GM23248 (cell line): ENCODE results near the gene ANKRD11.

ENCODE experiments used
- EZH2 ChIP-seq: fragments of 200-600 bp; sonication (generic); IDR thresholded peaks from 2 replicates; pipeline ENCODE4 v1.6.1; 2018; ENCODE audit warnings: antibody characterized with exemption, mild to moderate bottlenecking; ENCODE audit not compliant: insufficient read depth, poor library complexity, severe bottlenecking
- EZH2phosphoT487 ChIP-seq: fragments of 200-600 bp; sonication (generic); IDR thresholded peaks from 2 replicates; pipeline ENCODE4 v1.6.1; 2018; ENCODE audit warnings: antibody characterized with exemption, moderate library complexity, mild to moderate bottlenecking, low read depth; ENCODE audit not compliant: insufficient read depth

DNA sequence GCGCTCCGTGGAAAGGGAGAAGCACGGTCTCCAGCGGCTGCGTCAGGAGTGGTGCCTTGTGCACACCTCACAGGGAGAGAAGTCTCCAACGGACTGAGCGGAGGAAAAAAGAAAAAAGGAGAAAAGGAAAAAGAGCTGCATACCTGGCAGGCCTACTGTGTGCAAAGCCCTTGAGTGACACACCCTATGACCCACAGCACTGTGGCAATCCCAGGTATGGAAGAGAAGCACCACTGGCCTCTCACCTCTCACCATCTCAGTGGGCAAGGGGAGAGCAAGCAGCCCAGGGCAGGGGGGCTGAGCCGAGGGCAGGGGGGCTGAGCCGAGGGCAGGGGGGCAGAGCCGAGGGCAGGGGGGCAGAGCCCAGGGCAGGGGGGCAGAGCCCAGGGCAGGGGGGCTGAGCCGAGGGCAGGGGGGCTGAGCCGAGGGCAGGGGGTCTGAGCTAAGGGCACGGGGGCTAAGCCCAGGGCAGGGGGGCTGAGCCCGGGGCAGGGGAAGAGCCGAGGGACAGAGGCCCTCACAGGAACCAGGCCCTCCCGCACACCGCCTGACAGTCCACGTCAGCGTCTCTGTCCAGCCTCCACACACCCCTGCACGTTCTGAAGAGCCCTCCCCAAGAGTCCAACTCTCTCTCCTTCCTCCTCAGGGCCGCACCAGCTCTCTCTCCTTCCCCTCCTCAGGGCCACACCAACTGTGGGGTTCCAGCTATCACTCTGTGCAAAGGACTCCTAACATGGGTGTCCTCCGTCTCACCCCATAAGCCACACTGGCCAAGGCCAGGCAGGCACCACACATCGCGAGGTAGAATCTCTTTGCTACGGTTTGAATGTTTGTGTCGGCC is 167.0 kb downstream of the ANKRD11 start:
- no peak for TF ChIP-seq EZH2
- no peak for TF ChIP-seq EZH2phosphoT487
